GM19397 (cell line): ENCODE measurements around the gene GPX4.

Experiments
- ATAC-seq: cut with Tn5 transposase; IDR thresholded peaks from one replicate; pipeline ENCODE4 v1.9.1; 2021; ENCODE audit warnings: mild to moderate bottlenecking, moderate library complexity; ENCODE audit not compliant: unreplicated experiment

GPX4 gene

GRCh38 chr19:1068009-1069001, 35.5 kb upstream of the GPX4 start:
- ATAC-seq = no peak

GRCh38 chr19:1069009-1069779, 34.6 kb upstream of the GPX4 start:
- ATAC-seq = no peak

- ATAC-seq = no peak
Measured at GRCh38 chr19:1070576-1070930, 33.2 kb upstream of the GPX4 start.

GRCh38 chr19:1070931-1071791, 32.6 kb upstream of the GPX4 start:
- ATAC-seq = no peak

GRCh38 chr19:1072371-1073015, 31.3 kb upstream of the GPX4 start:
- no peak for ATAC-seq

GRCh38 chr19:1073063-1073955, 30.5 kb upstream of the GPX4 start:
- ATAC-seq = no peak

- no peak for ATAC-seq
Measured at GRCh38 chr19:1073956-1074517, 29.8 kb upstream of the GPX4 start.

- ATAC-seq = peak; percentile 44
Measured at GRCh38 chr19:1074544-1075283, 29.1 kb upstream of the GPX4 start.

- no peak for ATAC-seq
Measured at GRCh38 chr19:1076046-1076386, 27.8 kb upstream of the GPX4 start.

- ATAC-seq = peak; percentile 49
Measured at GRCh38 chr19:1076951-1077350, 26.8 kb upstream of the GPX4 start.

- no peak for ATAC-seq
Measured at GRCh38 chr19:1079566-1080111, 24.2 kb upstream of the GPX4 start.

GRCh38 chr19:1080360-1081161, 23.2 kb upstream of the GPX4 start:
- ATAC-seq = no peak

GRCh38 chr19:1081301-1082164, 22.3 kb upstream of the GPX4 start:
- no peak for ATAC-seq

GRCh38 chr19:1082165-1082927, 21.4 kb upstream of the GPX4 start:
- ATAC-seq = no peak

GRCh38 chr19:1082928-1083816, 20.6 kb upstream of the GPX4 start:
- ATAC-seq = no peak
